ENCODE results near the gene ME3.

DNA sequence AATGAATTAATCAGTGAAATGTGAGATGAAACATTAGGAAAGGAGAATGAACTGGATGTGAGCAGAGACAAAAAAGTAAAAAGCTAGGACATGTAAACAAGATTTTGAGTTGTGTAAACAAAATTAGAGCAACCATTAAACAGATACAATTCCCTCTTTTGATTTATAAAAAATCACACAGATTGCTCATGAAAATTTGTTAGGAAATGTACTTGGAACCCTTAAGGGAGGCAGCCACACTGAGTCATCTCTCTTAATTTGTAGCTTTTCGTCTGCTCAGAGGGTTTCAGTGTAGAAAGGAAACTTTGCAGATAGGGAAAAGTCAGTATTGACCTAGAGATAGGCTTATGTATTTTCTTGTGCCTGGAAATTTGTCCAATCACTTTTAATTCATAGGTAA lies 49.6 kb upstream of the ME3 start:
- no peak for TF ChIP-seq CTCF (IDR thresholded peaks at IDR 0.05)
- no peak for TF ChIP-seq EZH2phosphoT487 (IDR thresholded peaks at IDR 0.05)
- TF ChIP-seq EZH2 (IDR thresholded peaks at IDR 0.05), result no peak

All from neural progenitor cell (in vitro differentiated cells).